Activated naive CD4-positive, alpha-beta T cell treated with anti-CD3 and anti-CD28 coated beads, Interleukin-2, amount 10 ng/mL, durations not matched to agents 7 days and 5 days (primary cell): ENCODE data around the gene PDCD11.

Source experiments
- CTCF ChIA-PET: fragments of 350-600 bp; sonication (Branson Sonifier 250); formaldehyde crosslinking; loops from one replicate; lab custom pipeline; 2021; ENCODE audit warnings: antibody characterized with exemption; lab: Charles Lee
- DNase-seq: peaks from one replicate; pipeline ENCODE4 v3.0.0-alpha.2; 2020
- H3K27ac Mint-ChIP-seq: one replicate; pipeline ENCODE4 v1.8.0; 2021; ENCODE audit warnings: mild to moderate bottlenecking, moderate library complexity, mixed read lengths
- H3K27me3 Mint-ChIP-seq: one replicate; pipeline ENCODE4 v1.8.0; 2021; ENCODE audit warnings: mild to moderate bottlenecking, mixed read lengths
- H3K36me3 Mint-ChIP-seq: one replicate; pipeline ENCODE4 v1.8.0; 2021; ENCODE audit warnings: mixed read lengths
- H3K4me1 Mint-ChIP-seq: one replicate; pipeline ENCODE4 v1.8.0; 2021; ENCODE audit warnings: mixed read lengths
- H3K4me3 Mint-ChIP-seq: one replicate; pipeline ENCODE4 v1.8.0; 2021; ENCODE audit warnings: mild to moderate bottlenecking, moderate library complexity, mixed read lengths
- H3K9me3 Mint-ChIP-seq: one replicate; pipeline ENCODE4 v1.8.0; 2021; ENCODE audit warnings: mixed read lengths

Gene PDCD11

GRCh38 chr10:103429647-103430046 lies 33.2 kb downstream of the PDCD11 start:
- CTCF ChIA-PET: interaction anchor here (2.9 kb wide), 1 partner anchor 47 kb away, joined by 16 read pairs; no protein-coding TSS in a partner anchor
- H3K36me3 Mint-ChIP-seq: peaks cover 66% of the 10 kb centered on the region
- peaks cover 72% of the 10 kb centered on the region for H3K4me1 Mint-ChIP-seq
- H3K9me3 Mint-ChIP-seq: no peaks in the 10 kb centered on the region
- peak; percentile 66 for DNase-seq
- H3K27ac Mint-ChIP-seq: peak overlapping the region; percentile 85
- H3K4me3 Mint-ChIP-seq: peak overlapping the region; percentile 21
- H3K27me3 Mint-ChIP-seq: no peaks in the 10 kb centered on the region

- Mint-ChIP-seq H3K27me3 (no peaks in the 10 kb centered on the region), H3K27ac (peak overlapping the region; percentile 82), H3K9me3 (no peaks in the 10 kb centered on the region), H3K4me3 (no peak overlapping the region), H3K4me1 (peaks cover 70% of the 10 kb centered on the region), H3K36me3 (peaks cover 59% of the 10 kb centered on the region)
- no peak for DNase-seq
- CTCF ChIA-PET: interaction anchor here (0.9 to 3.5 kb wide), 4 partner anchors 13 to 44 kb away, joined by 4 to 16 read pairs (median 10); no protein-coding TSS in a partner anchor
Measured at GRCh38 chr10:103431902-103432301, 35.5 kb downstream of the PDCD11 start.

- CTCF ChIA-PET: interaction anchor here (0.7 to 3.5 kb wide), 3 partner anchors 9 to 18 kb away, joined by 3 to 14 read pairs (median 4); no protein-coding TSS in a partner anchor
- peak overlapping the region; percentile 33 for H3K27ac Mint-ChIP-seq
- peaks cover 57% of the 10 kb centered on the region for H3K36me3 Mint-ChIP-seq
- no peaks in the 10 kb centered on the region for H3K9me3 Mint-ChIP-seq
- H3K4me3 Mint-ChIP-seq: no peak overlapping the region
- H3K4me1 Mint-ChIP-seq: peaks cover 50% of the 10 kb centered on the region
- no peak for DNase-seq
- H3K27me3 Mint-ChIP-seq: no peaks in the 10 kb centered on the region
Measured at GRCh38 chr10:103433858-103434257, 37.4 kb downstream of the PDCD11 start.

- DNase-seq: no peak
- CTCF ChIA-PET: interaction anchor here (1.2 kb wide), 1 partner anchor 45 kb away, joined by 4 read pairs; no protein-coding TSS in a partner anchor
- H3K9me3 Mint-ChIP-seq: no peaks in the 10 kb centered on the region
- no peak overlapping the region for H3K4me3 Mint-ChIP-seq
- H3K36me3 Mint-ChIP-seq: peaks cover 61% of the 10 kb centered on the region
- H3K27ac Mint-ChIP-seq: peak overlapping the region; percentile 12
- H3K4me1 Mint-ChIP-seq: peaks cover 3% of the 10 kb centered on the region
- H3K27me3 Mint-ChIP-seq: no peaks in the 10 kb centered on the region
Measured at GRCh38 chr10:103439776-103440175, 43.4 kb downstream of the PDCD11 start.

- Mint-ChIP-seq H3K27me3 (no peaks in the 10 kb centered on the region), H3K4me1 (peaks cover 5% of the 10 kb centered on the region), H3K36me3 (peaks cover 66% of the 10 kb centered on the region), H3K9me3 (no peaks in the 10 kb centered on the region), H3K4me3 (no peak overlapping the region), H3K27ac (peak overlapping the region; percentile 22)
- DNase-seq: no peak
- CTCF ChIA-PET: interaction anchor here (1.2 kb wide), 1 partner anchor 45 kb away, joined by 4 read pairs; no protein-coding TSS in a partner anchor
Measured at GRCh38 chr10:103440416-103440815, 44.0 kb downstream of the PDCD11 start.

GRCh38 chr10:103441206-103441605 lies 44.8 kb downstream of the PDCD11 start:
- peaks cover 9% of the 10 kb centered on the region for H3K4me1 Mint-ChIP-seq
- no peaks in the 10 kb centered on the region for H3K9me3 Mint-ChIP-seq
- H3K36me3 Mint-ChIP-seq: peaks cover 70% of the 10 kb centered on the region
- H3K27me3 Mint-ChIP-seq: no peaks in the 10 kb centered on the region
- CTCF ChIA-PET: no interaction called here
- H3K4me3 Mint-ChIP-seq: no peak overlapping the region
- no peak overlapping the region for H3K27ac Mint-ChIP-seq
- no peak for DNase-seq

- Mint-ChIP-seq H3K4me1 (peaks cover 11% of the 10 kb centered on the region), H3K36me3 (peaks cover 72% of the 10 kb centered on the region), H3K4me3 (no peak overlapping the region), H3K9me3 (no peaks in the 10 kb centered on the region), H3K27me3 (no peaks in the 10 kb centered on the region), H3K27ac (peak overlapping the region; percentile 43)
- CTCF ChIA-PET: interaction anchor here (2.0 kb wide), 1 partner anchor 44 kb away, joined by 7 read pairs; no protein-coding TSS in a partner anchor
- DNase-seq: no peak
Measured at GRCh38 chr10:103441611-103442010, 45.2 kb downstream of the PDCD11 start.

- Mint-ChIP-seq H3K9me3 (no peaks in the 10 kb centered on the region), H3K36me3 (peaks cover 71% of the 10 kb centered on the region), H3K4me3 (no peak overlapping the region), H3K27ac (peak overlapping the region; percentile 43), H3K4me1 (peaks cover 15% of the 10 kb centered on the region), H3K27me3 (no peaks in the 10 kb centered on the region)
- CTCF ChIA-PET: interaction anchor here (1.3 to 2.0 kb wide), 2 partner anchors 9 to 44 kb away, joined by 4 to 7 read pairs; no protein-coding TSS in a partner anchor
- DNase-seq: no peak
Measured at GRCh38 chr10:103442031-103442461, 45.6 kb downstream of the PDCD11 start.

GRCh38 chr10:103443475-103444185 lies 47.2 kb downstream of the PDCD11 start:
- Mint-ChIP-seq H3K4me1 (peaks cover 27% of the 10 kb centered on the region), H3K9me3 (no peaks in the 10 kb centered on the region), H3K27me3 (no peaks in the 10 kb centered on the region), H3K27ac (peak overlapping the region; percentile 76), H3K4me3 (no peak overlapping the region), H3K36me3 (peaks cover 74% of the 10 kb centered on the region)
- CTCF ChIA-PET: interaction anchor here (2.0 kb wide), 1 partner anchor 42 kb away, joined by 7 read pairs; no protein-coding TSS in a partner anchor
- DNase-seq: no peak

GRCh38 chr10:103444478-103444877 lies 48.1 kb downstream of the PDCD11 start:
- Mint-ChIP-seq H3K9me3 (no peaks in the 10 kb centered on the region), H3K27me3 (no peaks in the 10 kb centered on the region), H3K4me3 (no peak overlapping the region), H3K27ac (peak overlapping the region; percentile 76), H3K4me1 (peaks cover 35% of the 10 kb centered on the region), H3K36me3 (peaks cover 78% of the 10 kb centered on the region)
- CTCF ChIA-PET: interaction anchor here (0.7 kb wide), 1 partner anchor 32 kb away, joined by 4 read pairs; no protein-coding TSS in a partner anchor
- no peak for DNase-seq

GRCh38 chr10:103445366-103445765 lies 48.9 kb downstream of the PDCD11 start:
- no peak for DNase-seq
- no peaks in the 10 kb centered on the region for H3K9me3 Mint-ChIP-seq
- no peaks in the 10 kb centered on the region for H3K27me3 Mint-ChIP-seq
- peaks cover 44% of the 10 kb centered on the region for H3K4me1 Mint-ChIP-seq
- CTCF ChIA-PET: no interaction called here
- H3K4me3 Mint-ChIP-seq: no peak overlapping the region
- H3K36me3 Mint-ChIP-seq: peaks cover 79% of the 10 kb centered on the region
- peak overlapping the region; percentile 26 for H3K27ac Mint-ChIP-seq

- DNase-seq: no peak
- CTCF ChIA-PET: interaction anchor here (1.2 kb wide), 1 partner anchor 39 kb away, joined by 3 read pairs; no protein-coding TSS in a partner anchor
- H3K27me3 Mint-ChIP-seq: no peaks in the 10 kb centered on the region
- H3K36me3 Mint-ChIP-seq: peaks cover 81% of the 10 kb centered on the region
- H3K4me1 Mint-ChIP-seq: peaks cover 50% of the 10 kb centered on the region
- H3K9me3 Mint-ChIP-seq: no peaks in the 10 kb centered on the region
- H3K4me3 Mint-ChIP-seq: no peak overlapping the region
- peak overlapping the region; percentile 64 for H3K27ac Mint-ChIP-seq
Measured at GRCh38 chr10:103445767-103446567, 49.5 kb downstream of the PDCD11 start.

- Mint-ChIP-seq H3K27ac (peak overlapping the region; percentile 66), H3K36me3 (peaks cover 82% of the 10 kb centered on the region), H3K4me1 (peaks cover 56% of the 10 kb centered on the region), H3K9me3 (no peaks in the 10 kb centered on the region), H3K4me3 (peak overlapping the region; percentile 31), H3K27me3 (no peaks in the 10 kb centered on the region)
- no peak for DNase-seq
- CTCF ChIA-PET: no interaction called here
Measured at GRCh38 chr10:103447187-103447586, 50.8 kb downstream of the PDCD11 start.

- no peaks in the 10 kb centered on the region for H3K9me3 Mint-ChIP-seq
- H3K4me1 Mint-ChIP-seq: peaks cover 70% of the 10 kb centered on the region
- DNase-seq: no peak
- H3K4me3 Mint-ChIP-seq: peak overlapping the region; percentile 99
- CTCF ChIA-PET: interaction anchor here (1.8 to 5.2 kb wide), 3 partner anchors 24 to 36 kb away, joined by 5 to 34 read pairs (median 33); no protein-coding TSS in a partner anchor
- peaks cover 72% of the 10 kb centered on the region for H3K36me3 Mint-ChIP-seq
- peak overlapping the region; percentile 53 for H3K27ac Mint-ChIP-seq
- H3K27me3 Mint-ChIP-seq: no peaks in the 10 kb centered on the region
Measured at GRCh38 chr10:103448746-103449145, 52.3 kb downstream of the PDCD11 start.
